Activated CD8-positive, alpha-beta T cell treated with anti-CD3 and anti-CD28 coated beads for 36 hours (primary cell): Measurements from ENCODE around the gene SHLD2. TPM values are rescaled to one million over a fixed set of nuclear protein-coding genes. Genes with fewer than 3 reads are reported as not detected.

Experiments
- ATAC-seq: fragments of 200-7000 bp; cut with Tn5 transposase; one replicate; pipeline ENCODE4 v1.10.0; 2021; ENCODE audit warnings: mild to moderate bottlenecking, moderate library complexity
- CTCF ChIA-PET: fragments of 350-600 bp; sonication (Branson Sonifier 250); formaldehyde crosslinking; loops from one replicate; lab custom pipeline; 2021; ENCODE audit warnings: antibody characterized with exemption; lab: Charles Lee
- POLR2A ChIA-PET: fragments of 350-600 bp; sonication (Branson Sonifier 250); formaldehyde crosslinking; loops from one replicate; lab custom pipeline; 2021; ENCODE audit warnings: antibody characterized with exemption; lab: Charles Lee
- DNase-seq: peaks from one replicate; pipeline ENCODE4 v3.0.0-alpha.2; 2020
- H3K27ac Mint-ChIP-seq: one replicate; pipeline ENCODE4 v1.8.0; 2021; ENCODE audit warnings: mild to moderate bottlenecking, mixed read lengths
- H3K27me3 Mint-ChIP-seq: one replicate; pipeline ENCODE4 v1.8.0; 2021; ENCODE audit warnings: mixed read lengths
- H3K36me3 Mint-ChIP-seq: one replicate; pipeline ENCODE4 v1.8.0; 2021; ENCODE audit warnings: low read depth, mixed read lengths
- H3K4me1 Mint-ChIP-seq: one replicate; pipeline ENCODE4 v1.8.0; 2021; ENCODE audit warnings: low read depth, mixed read lengths
- H3K4me3 Mint-ChIP-seq: one replicate; pipeline ENCODE4 v1.8.0; 2021; ENCODE audit warnings: mild to moderate bottlenecking, moderate library complexity, mixed read lengths
- H3K9me3 Mint-ChIP-seq: one replicate; pipeline ENCODE4 v1.8.0; 2021; ENCODE audit warnings: mixed read lengths
- intact Hi-C: fragments of 100-400 bp; cut with micrococcal nuclease; formaldehyde crosslinking; loops from one replicate; pipeline ENCODE4 v1.10.0; 2022
- total RNA-seq, 2 experiments: library from RNA; stranded (reverse); gene quantifications; one replicate each; pipeline ENCODE4 v1.2.3, GENCODE V29; 2021
- TF ChIP-seq, protein P1 (sequence below): fragments of 200-600 bp; IDR thresholded peaks from one replicate; pipeline ENCODE4 v1.8.0; 2022; ENCODE audit warnings: antibody characterized with exemption, mild to moderate bottlenecking

The SHLD2 gene
- total RNA-seq, 2 experiments from 2014 or later = 32.3 to 33.1 TPM

DNA sequence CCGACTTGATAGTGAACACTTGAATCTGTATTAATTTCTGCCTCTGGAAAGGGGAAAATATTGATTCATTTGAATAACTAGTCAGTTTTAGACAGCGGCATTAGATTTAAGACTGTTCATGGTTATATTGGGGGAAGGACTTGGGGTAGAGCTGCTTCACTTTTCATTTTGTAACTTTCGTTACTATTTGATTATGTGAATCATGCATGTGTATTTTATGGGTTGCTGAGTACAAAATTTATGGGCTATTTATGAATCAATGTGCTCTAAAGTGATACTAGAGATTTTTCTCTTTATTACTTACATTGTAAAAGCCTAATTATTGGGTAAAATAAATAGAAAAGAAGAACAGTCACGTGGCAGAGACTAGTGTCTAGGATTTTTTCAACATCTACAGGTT lies 5.3 kb upstream of the SHLD2 start:
- no peak overlapping the region for H3K4me3 Mint-ChIP-seq
- DNase-seq (no peak), ATAC-seq (no peak)
- CTCF ChIA-PET = no interaction called here
- no peaks in the 10 kb centered on the region for H3K27me3 Mint-ChIP-seq
- H3K4me1 Mint-ChIP-seq = peaks cover 76% of the 10 kb centered on the region
- intact Hi-C loops = no loop called here
- H3K27ac Mint-ChIP-seq = no peak overlapping the region
- H3K36me3 Mint-ChIP-seq = peaks cover 53% of the 10 kb centered on the region
- TF ChIP-seq, protein P1, sequence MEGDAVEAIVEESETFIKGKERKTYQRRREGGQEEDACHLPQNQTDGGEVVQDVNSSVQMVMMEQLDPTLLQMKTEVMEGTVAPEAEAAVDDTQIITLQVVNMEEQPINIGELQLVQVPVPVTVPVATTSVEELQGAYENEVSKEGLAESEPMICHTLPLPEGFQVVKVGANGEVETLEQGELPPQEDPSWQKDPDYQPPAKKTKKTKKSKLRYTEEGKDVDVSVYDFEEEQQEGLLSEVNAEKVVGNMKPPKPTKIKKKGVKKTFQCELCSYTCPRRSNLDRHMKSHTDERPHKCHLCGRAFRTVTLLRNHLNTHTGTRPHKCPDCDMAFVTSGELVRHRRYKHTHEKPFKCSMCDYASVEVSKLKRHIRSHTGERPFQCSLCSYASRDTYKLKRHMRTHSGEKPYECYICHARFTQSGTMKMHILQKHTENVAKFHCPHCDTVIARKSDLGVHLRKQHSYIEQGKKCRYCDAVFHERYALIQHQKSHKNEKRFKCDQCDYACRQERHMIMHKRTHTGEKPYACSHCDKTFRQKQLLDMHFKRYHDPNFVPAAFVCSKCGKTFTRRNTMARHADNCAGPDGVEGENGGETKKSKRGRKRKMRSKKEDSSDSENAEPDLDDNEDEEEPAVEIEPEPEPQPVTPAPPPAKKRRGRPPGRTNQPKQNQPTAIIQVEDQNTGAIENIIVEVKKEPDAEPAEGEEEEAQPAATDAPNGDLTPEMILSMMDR = no peak
- POLR2A ChIA-PET = no interaction called here
- H3K9me3 Mint-ChIP-seq = no peaks in the 10 kb centered on the region

DNA sequence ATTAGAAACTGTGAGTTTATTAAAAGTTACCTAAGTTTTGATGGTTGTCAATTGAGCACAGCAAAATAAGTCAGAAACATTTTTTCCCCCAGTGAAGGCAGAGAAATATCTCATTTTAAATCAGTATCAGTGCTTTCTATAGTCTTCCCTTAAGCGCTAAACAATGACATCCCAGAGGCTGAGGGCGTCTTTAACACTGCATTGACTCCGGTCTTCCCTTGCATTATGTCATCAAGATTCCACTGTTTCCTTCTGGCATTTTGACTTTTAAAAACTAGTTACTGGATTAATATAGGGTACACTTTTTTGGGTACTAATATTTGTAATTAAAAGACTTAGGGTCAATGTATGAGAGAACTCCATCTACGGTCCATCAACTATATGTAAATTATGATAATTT lies 4.2 kb upstream of the SHLD2 start:
- no peaks in the 10 kb centered on the region for H3K27me3 Mint-ChIP-seq
- H3K9me3 Mint-ChIP-seq = no peaks in the 10 kb centered on the region
- H3K27ac Mint-ChIP-seq = no peak overlapping the region
- H3K4me3 Mint-ChIP-seq = no peak overlapping the region
- peaks cover 70% of the 10 kb centered on the region for H3K4me1 Mint-ChIP-seq
- CTCF ChIA-PET = no interaction called here
- POLR2A ChIA-PET = no interaction called here
- no peak for ATAC-seq
- intact Hi-C loops = no loop called here
- DNase-seq = no peak
- peaks cover 52% of the 10 kb centered on the region for H3K36me3 Mint-ChIP-seq
- TF ChIP-seq, protein P1 = no peak

DNA sequence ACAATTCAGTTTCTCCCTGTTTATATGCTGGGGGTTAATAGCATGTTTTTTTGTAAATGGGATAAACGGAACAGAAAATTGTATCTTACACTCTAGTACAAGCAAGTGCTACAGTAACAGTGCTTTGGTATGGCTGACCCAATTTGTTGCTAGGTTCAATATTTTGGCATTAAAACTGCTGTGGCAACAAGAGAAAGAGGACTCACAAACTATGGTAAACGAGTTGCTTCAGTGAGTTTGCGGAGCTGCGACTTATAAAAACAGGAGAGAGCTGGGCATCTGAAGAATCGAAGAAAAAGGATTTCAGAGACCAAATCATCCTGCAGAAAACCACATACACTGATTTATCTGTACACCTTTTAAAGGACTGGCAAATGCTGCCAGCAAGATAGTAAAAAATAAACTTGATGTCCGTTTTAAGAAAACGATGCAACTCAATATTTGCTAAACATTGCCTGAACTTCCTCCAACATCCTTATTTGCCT lies 2.6 kb upstream of the SHLD2 start:
- TF ChIP-seq, protein P1 = no peak
- H3K27ac Mint-ChIP-seq = peak overlapping the region; percentile 94
- intact Hi-C loops = no loop called here
- H3K27me3 Mint-ChIP-seq = no peaks in the 10 kb centered on the region
- no peak for DNase-seq
- POLR2A ChIA-PET = interaction anchor here (1.0 kb wide), 1 partner anchor 15 kb away, joined by 4 read pairs; no protein-coding TSS in a partner anchor
- no peaks in the 10 kb centered on the region for H3K9me3 Mint-ChIP-seq
- CTCF ChIA-PET = interaction anchor here (0.8 to 1.2 kb wide), 3 partner anchors 8 to 154 kb away, joined by 3 read pairs; no protein-coding TSS in a partner anchor
- peaks cover 61% of the 10 kb centered on the region for H3K4me1 Mint-ChIP-seq
- H3K4me3 Mint-ChIP-seq = peak overlapping the region; percentile 96
- peaks cover 47% of the 10 kb centered on the region for H3K36me3 Mint-ChIP-seq
- no peak for ATAC-seq

DNA sequence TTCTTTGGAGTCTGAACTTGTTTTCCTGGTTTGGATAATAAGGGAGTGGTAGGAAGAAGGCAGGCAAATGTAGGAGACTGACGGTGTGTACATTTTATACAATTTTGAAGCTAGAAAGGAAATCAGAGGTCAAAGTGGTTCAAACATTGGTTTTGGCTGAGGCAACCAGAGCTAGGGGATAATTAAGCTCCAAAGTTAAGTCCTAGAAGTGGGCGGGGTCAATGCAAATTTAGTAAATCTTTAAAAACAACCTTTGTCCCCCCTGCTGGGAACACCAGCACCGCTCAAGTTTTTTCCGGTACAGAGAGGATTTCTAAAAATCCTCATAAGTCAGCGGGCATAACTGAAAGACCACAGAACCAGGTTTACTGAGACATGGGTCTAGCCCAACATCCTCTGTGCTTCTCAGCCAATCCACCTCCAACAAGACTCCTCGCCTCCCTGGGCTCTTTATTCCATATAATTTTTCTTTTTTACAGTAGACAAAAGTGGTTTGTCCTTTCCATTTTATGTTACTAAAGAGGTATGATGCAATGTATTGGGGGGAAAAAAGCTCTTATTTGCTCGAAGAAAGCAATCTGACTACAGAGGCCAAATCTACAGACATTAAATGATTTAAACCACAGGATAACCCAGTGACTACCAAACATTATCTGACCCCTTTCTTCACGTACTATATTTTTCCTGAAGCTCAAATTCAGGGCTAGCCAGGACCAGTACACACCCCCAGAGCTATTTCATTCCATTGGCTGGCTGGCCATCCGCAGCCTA lies 2.0 kb upstream of the SHLD2 start:
- CTCF ChIA-PET = interaction anchor here (1.0 to 1.2 kb wide), 3 partner anchors 9 to 154 kb away, joined by 3 read pairs; no protein-coding TSS in a partner anchor
- DNase-seq = peak; percentile 55

More for the DNA sequence above, 2.0 kb upstream of the SHLD2 start:
- no peak for ATAC-seq
- POLR2A ChIA-PET = interaction anchor here (0.8 to 1.1 kb wide), 3 partner anchors 8 to 122 kb away, joined by 4 read pairs; no protein-coding TSS in a partner anchor
- Mint-ChIP-seq H3K27ac (peak overlapping the region; percentile 94), H3K9me3 (no peaks in the 10 kb centered on the region), H3K27me3 (no peaks in the 10 kb centered on the region), H3K4me3 (peak overlapping the region; percentile 96), H3K4me1 (peaks cover 56% of the 10 kb centered on the region), H3K36me3 (peaks cover 44% of the 10 kb centered on the region)
- intact Hi-C loops = no loop called here
- TF ChIP-seq, protein P1 = no peak
